Measurements from ENCODE around the gene MACROD2. TPM values are rescaled to one million over a fixed set of nuclear protein-coding genes. Genes with fewer than 3 reads are reported as not detected.

MACROD2 gene
- total and polyA plus RNA-seq, 2 of the 4 experiments (the other 2 are of a cell fraction) = not detected

DNA sequence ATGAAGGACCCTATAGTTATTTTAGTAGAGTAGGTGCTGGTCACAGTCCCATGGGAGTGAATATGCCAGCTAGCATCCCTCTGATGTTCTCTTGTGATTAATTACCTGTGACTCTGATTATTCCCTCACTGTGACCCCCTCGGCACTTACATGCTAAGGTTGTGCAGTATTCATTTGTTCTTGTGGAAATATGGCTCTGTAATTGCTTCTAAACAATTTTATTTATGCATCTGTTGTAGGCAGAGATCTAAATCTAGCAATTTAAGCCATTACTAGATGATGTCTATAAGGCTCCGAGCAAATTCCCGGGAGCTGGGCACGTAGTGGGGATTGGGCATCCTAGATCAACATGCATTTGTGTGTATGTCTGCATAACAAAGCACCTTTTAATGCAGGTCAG lies 1616.2 kb downstream of the MACROD2 start:
- H2AK5ac ChIP-seq (ENCODE audit: low read depth, low read length) = no peak overlapping the region
- H2BK120ac ChIP-seq (ENCODE audit: low read depth, low read length) = no peak overlapping the region
- no peaks in the 10 kb centered on the region for H3K9me1 ChIP-seq (ENCODE audit: insufficient read depth, low read length)
- no peak overlapping the region for H3K4ac ChIP-seq (ENCODE audit: low read depth, low read length)
- H3K4me2 ChIP-seq (ENCODE audit: low read depth, low read length) = no peak overlapping the region
- no peak overlapping the region for H2BK20ac ChIP-seq (ENCODE audit: low read depth, low read length)
- H3K36me3 ChIP-seq (ENCODE audit: control insufficient read depth, insufficient read depth, low read length) = no peaks in the 10 kb centered on the region
- ChIA-PET CTCF (no interaction called here), POLR2A (ENCODE audit: unreplicated experiment) (no interaction called here)
- dilution Hi-C loops (cut with HindIII; ENCODE audit: low sequenced_read_pairs, unreplicated experiment) (no loop called here), intact Hi-C loops (cut with micrococcal nuclease) (no loop called here), in situ Hi-C loops (cut with MboI; ENCODE audit: low sequenced_read_pairs) (no loop called here)
- no peak for ATAC-seq (ENCODE audit: low read depth)
- H2BK15ac ChIP-seq (ENCODE audit: low read depth, low read length) = no peak overlapping the region
- no peaks in the 10 kb centered on the region for H4K20me1 ChIP-seq (ENCODE audit: insufficient read depth, low read length)
- DNase-seq = no peak
- no peak overlapping the region for H3K56ac ChIP-seq (ENCODE audit: extremely low read depth, insufficient read depth, low read length)
- no peak overlapping the region for H2BK5ac ChIP-seq (ENCODE audit: low read depth, low read length, poor library complexity, severe bottlenecking)
- H4K8ac ChIP-seq (ENCODE audit: low read depth in 2 of 2, low read length in 2 of 2) = no peak overlapping the region
- H3K79me1 ChIP-seq (ENCODE audit: low read depth in 1 of 2, low read length in 2 of 2) = no peaks in the 10 kb centered on the region
- no peak overlapping the region for H3K18ac ChIP-seq (ENCODE audit: low read depth, low read length)
- BruUV-seq (replicated peaks) = no TSS peak
- no peak overlapping the region for H4K91ac ChIP-seq (ENCODE audit: insufficient read depth, low read depth, low read length)
- H2AFZ ChIP-seq (replicated peaks; ENCODE audit: low read length, poor library complexity) = no peak overlapping the region
- no peaks in the 10 kb centered on the region; the same call in 1 of the 2 replicates for H3K27me3 ChIP-seq (ENCODE audit: control insufficient read depth, insufficient read depth, low read length)
- TF ChIP-seq MAFK (IDR thresholded peaks at IDR 0.05; ENCODE audit: low read depth, low read length) (no peak), BHLHE40 (IDR thresholded peaks at IDR 0.05; ENCODE audit: low read depth, low read length) (no peak), CTCF (conservative IDR thresholded peaks at IDR 0.05; ENCODE audit: low read depth, low read length) (no peak), NFE2L2 (IDR thresholded peaks at IDR 0.05; ENCODE audit: low read depth, low read length) (no peak), SMC3 (IDR thresholded peaks at IDR 0.05; ENCODE audit: low read depth, low read length) (no peak), POLR2A (IDR thresholded peaks at IDR 0.05; ENCODE audit: low read depth, low read length) (no peak), MAZ (IDR thresholded peaks at IDR 0.05; ENCODE audit: borderline replicate concordance, low read depth, low read length) (no peak), RFX5 (IDR thresholded peaks at IDR 0.05; ENCODE audit: low read depth, low read length) (no peak)
- TF ChIP-seq, protein P1, sequence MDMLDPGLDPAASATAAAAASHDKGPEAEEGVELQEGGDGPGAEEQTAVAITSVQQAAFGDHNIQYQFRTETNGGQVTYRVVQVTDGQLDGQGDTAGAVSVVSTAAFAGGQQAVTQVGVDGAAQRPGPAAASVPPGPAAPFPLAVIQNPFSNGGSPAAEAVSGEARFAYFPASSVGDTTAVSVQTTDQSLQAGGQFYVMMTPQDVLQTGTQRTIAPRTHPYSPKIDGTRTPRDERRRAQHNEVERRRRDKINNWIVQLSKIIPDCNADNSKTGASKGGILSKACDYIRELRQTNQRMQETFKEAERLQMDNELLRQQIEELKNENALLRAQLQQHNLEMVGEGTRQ (IDR thresholded peaks at IDR 0.05; ENCODE audit: low read depth, low read length) = no peak
- TF ChIP-seq, protein P2, sequence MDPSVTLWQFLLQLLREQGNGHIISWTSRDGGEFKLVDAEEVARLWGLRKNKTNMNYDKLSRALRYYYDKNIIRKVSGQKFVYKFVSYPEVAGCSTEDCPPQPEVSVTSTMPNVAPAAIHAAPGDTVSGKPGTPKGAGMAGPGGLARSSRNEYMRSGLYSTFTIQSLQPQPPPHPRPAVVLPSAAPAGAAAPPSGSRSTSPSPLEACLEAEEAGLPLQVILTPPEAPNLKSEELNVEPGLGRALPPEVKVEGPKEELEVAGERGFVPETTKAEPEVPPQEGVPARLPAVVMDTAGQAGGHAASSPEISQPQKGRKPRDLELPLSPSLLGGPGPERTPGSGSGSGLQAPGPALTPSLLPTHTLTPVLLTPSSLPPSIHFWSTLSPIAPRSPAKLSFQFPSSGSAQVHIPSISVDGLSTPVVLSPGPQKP (IDR thresholded peaks at IDR 0.05; ENCODE audit: borderline replicate concordance, low read depth, low read length) = no peak
- H3K4me3 ChIP-seq (ENCODE audit: insufficient read depth, low read depth, low read length) = no peak overlapping the region
- 0 out of 2 replicates have a peak, but pooled peaks cover 3% of the 10 kb centered on the region for H3K9me3 ChIP-seq (ENCODE audit: control insufficient read depth, insufficient read depth, low read length)
- H3K4me1 ChIP-seq (ENCODE audit: control insufficient read depth, insufficient read depth, low read length) = no peaks in the 10 kb centered on the region; the same call in 1 of the 2 replicates
- H2AK9ac ChIP-seq (replicated peaks; ENCODE audit: low read depth, low read length, poor library complexity) = no peak overlapping the region
- WGBS, 2 experiments (ENCODE audit: extremely low coverage in 2 of 2, insufficient read length in 1 of 2) = no CpG with 5 or more reads among the region's 4 CpGs
- no peak overlapping the region for H3K14ac ChIP-seq (replicated peaks; ENCODE audit: low read depth, low read length)
- H3K27ac ChIP-seq (ENCODE audit: insufficient read depth, low read length) = no peak overlapping the region
- H4K5ac ChIP-seq (ENCODE audit: low read depth, low read length) = no peak overlapping the region
- no peak overlapping the region for H3K9ac ChIP-seq (ENCODE audit: low read depth, low read length)
- H3K23ac ChIP-seq (ENCODE audit: low read depth, low read length) = no peak overlapping the region

Measured in IMR-90 (cell line).